NCI-H2171 (cell line): ENCODE data around the gene TTC28.
"Not testable (repeated sequence)": the region's sequence is repeated elsewhere in the genome, so short reads cannot be mapped to it uniquely, and the experiment has no call there.

Source experiments
- DNase-seq: peaks from one replicate; lab custom pipeline; 2025; lab: John Stamatoyannopoulos, UW

Gene TTC28

GRCh38 chr22:28481725-28482124 is 197.9 kb downstream of the TTC28 start:
- no peak for DNase-seq

- DNase-seq: no peak
Observed at GRCh38 chr22:28480000-28480715, 199.5 kb downstream of the TTC28 start.

- no peak for DNase-seq
Observed at GRCh38 chr22:28478564-28478963, 201.1 kb downstream of the TTC28 start.

- no peak for DNase-seq
Observed at GRCh38 chr22:28477556-28477955, 202.1 kb downstream of the TTC28 start.

GRCh38 chr22:28474330-28474729 is 205.3 kb downstream of the TTC28 start:
- DNase-seq: no peak

- no peak for DNase-seq
Observed at GRCh38 chr22:28473258-28473657, 206.4 kb downstream of the TTC28 start.

- not testable (repeated sequence) for DNase-seq
Observed at GRCh38 chr22:28467055-28467454, 212.6 kb downstream of the TTC28 start.

DNA sequence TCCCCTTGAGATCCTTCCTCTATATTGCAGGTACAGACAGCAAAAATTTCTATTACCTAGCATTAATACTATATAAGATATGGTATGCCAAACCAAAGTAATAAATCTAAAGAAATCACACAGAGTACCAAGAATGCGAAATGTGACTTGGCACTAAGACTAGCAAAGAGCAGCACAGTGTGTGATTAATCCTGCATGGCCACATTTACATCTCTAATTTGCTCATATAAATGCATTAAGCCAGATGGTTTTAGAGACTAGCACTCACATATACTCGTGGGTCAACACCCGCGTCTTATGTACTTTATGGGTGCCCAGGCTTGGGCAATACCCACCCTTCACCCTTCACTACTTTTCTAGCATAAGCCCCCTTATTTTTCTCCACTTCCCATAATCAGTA is 213.2 kb downstream of the TTC28 start:
- no peak for DNase-seq

DNA sequence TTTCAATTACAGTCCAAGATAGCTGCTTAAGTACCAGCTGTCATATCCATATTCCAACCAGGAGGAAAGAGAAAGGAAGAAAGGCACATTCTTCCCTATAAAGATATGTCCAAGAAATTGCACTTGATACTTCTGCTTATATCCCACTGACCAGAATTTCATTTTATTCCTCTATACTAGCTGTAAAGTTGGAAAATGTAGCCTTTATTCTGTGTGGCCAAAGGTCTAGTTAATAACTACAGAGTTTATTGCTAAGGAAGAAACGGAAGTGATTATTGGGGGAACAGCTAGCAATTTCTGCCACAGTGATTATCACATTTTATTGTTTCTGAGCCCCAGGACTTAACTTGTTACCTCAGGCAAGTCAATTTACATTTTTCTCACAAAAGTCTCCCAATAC is 213.8 kb downstream of the TTC28 start:
- no peak for DNase-seq

GRCh38 chr22:28464127-28464526 is 215.5 kb downstream of the TTC28 start:
- DNase-seq: no peak

DNA sequence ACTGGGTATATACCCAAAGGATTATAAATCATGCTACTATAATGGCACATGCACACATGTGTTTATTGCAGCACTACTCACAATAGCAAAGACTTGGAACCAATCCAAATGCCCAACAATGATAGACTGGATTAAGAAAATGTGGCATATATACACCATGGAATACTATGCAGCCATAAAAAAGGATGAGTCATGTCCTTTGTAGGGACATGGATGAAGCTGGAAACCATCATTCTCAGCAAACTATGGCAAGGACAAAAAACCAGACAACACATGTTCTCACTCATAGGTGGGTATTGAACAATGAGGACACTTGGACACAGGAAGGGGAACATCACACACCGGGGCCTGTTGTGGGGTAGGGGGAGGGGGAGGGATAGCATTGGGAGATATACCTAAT is 216.2 kb downstream of the TTC28 start:
- DNase-seq: not testable (repeated sequence)

GRCh38 chr22:28462901-28463300 is 216.7 kb downstream of the TTC28 start:
- DNase-seq: no peak

DNA sequence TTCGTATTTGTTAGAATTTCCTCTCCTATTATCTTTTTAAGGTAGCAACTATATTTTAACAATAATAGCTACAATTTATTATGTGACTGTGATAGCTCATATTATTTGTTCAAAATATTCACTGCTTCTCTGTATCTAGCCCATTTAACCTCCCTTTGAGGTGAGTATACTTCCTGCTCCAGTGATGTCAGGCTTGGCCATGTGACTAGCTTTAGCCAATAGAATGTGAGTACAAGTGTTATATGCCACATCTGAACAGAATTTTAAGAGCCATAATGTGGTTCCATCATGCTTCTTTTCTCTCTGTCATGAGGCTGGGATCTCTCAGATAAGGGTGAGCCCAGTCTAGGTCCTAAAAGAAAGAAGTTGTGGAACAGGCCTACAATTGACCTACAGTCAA is 217.6 kb downstream of the TTC28 start:
- no peak for DNase-seq

DNA sequence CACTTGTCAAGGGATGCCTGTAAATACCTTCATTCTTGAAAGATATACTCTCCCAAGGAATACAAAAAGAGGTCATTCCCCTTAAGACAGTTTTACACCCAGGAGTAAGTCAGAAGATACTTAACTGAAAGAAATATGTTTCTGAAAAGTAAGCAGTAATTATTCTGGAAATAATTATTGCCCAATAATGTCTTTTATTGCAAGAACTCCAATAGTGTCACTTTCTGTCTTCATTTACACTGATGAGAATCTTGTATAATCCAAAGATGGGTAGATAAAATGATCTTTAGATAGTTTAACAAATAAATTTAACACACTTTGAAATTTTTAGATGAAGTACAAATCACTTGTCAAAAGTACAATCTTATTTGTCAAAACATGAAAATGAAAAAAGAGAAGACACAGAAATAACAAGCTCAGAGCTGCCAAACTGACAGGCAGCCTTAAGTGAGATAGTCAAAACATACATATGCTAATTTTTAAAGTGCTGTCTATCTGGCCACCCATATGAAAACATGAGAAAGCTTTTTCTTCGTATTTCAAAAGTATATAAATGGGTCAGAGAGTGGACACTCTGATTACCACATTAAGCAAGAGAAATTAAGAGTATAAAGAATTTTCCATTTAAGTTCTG is 225.1 kb downstream of the TTC28 start:
- no peak for DNase-seq

- DNase-seq: no peak
Observed at GRCh38 chr22:28450109-28450508, 229.5 kb downstream of the TTC28 start.

- no peak for DNase-seq
Observed at GRCh38 chr22:28449041-28449440, 230.6 kb downstream of the TTC28 start.

- DNase-seq: no peak
Observed at GRCh38 chr22:28448625-28449024, 231.0 kb downstream of the TTC28 start.

GRCh38 chr22:28444659-28445058 is 235.0 kb downstream of the TTC28 start:
- no peak for DNase-seq

- no peak for DNase-seq
Observed at GRCh38 chr22:28443526-28443876, 236.1 kb downstream of the TTC28 start.

GRCh38 chr22:28442711-28443525 is 236.7 kb downstream of the TTC28 start:
- no peak for DNase-seq

DNA sequence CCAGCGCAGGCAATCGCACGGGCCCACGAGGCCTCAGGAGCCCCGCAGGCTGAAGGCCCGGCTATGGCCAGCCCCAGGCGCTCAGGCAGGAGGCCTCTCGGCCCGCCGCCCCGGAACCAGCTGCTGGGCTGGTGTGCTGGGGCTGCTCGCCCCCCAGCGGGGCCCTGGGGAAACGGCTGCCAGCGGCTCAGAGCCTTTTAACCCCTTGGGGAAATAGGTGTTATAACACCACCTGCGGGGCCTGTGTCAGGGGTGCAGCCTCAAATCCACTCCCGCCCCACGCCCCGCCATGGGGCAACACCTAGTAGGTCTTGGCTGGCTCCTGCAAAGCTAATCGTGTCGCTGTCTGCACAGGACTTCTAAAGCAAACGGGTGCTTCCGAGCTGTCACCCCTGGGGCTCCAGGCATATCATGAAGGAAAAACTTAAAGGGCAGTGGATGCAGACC is 237.4 kb downstream of the TTC28 start:
- no peak for DNase-seq

DNA sequence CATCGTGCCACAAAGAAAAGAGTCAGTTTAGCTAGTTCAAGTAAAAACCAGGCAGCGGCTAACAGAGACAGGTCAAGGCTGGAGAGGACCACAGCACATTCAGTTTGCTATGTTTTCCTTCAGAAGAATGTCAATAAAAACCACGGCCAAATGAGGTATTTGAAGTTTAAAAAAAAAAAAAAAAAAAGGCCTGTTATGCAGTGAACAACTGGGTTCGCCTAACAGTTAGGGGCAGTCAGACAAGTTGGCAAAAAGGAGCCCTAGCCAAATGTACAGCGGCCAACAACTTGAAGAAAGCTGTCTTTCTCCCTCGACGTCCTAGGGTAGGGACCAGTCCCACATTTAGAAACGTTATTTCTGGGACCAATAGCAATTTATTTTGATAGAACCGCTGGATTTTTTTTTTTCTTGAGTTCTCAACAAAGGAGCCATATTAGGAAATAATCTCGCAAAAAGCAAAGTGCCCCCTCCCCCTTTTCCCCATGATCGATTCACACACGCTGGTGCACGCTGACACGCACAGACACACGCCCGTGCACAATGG is 237.8 kb downstream of the TTC28 start:
- no peak for DNase-seq
